A375 (cell line): ENCODE results near the gene C18orf54. TPM values are rescaled to one million over a fixed set of nuclear protein-coding genes. Genes with fewer than 3 reads are reported as not detected.

Source experiments
- small RNA-seq: library from RNA; depleted of rRNA; stranded (forward); fragments of <200 nt; gene quantifications from one replicate; pipeline ENCODE3, GENCODE V24; 2014
- total RNA-seq: library from RNA; depleted of rRNA; stranded (reverse); fragments of >200 nt; shearing (Covaris generic); gene quantifications from 2 replicates; pipeline ENCODE4 v1.2.3, GENCODE V29; 2014; rRNA removed

Gene C18orf54
- 3.9 and 4.0 TPM in 2 replicates for total RNA-seq

GRCh38 chr18:54357660-54358494 is at the start of gene C18orf54, which contains the start of gene STARD6:
C18orf54 (plus strand) TSS chr18:54357906; CDS start chr18:54360573, 2,667 bp downstream.
STARD6 (minus strand) TSS chr18:54357858; CDS start chr18:54354573, 3,285 bp downstream.

Small RNA genes lying within 50 kb of the gene (small RNA-seq; reads per million reads assigned to genes)
- gene SNRPGP2: 0.25 reads per million

Other genes with a start within 250 kb of the C18orf54 start
- gene MBD2, start 133.2 kb upstream of the C18orf54 start, total RNA-seq: 11.9 and 13.9 TPM in 2 replicates
- 9.6 and 15.0 TPM in 2 replicates for gene POLI, start 88.4 kb upstream of the C18orf54 start, total RNA-seq
- 0.29 TPM in 1 of 2 replicates, not detected in the other for gene STARD6, start within 50 bp of the C18orf54 start, total RNA-seq
- not detected in 2 replicates for gene DYNAP, start 233.3 kb downstream of the C18orf54 start, total RNA-seq